HG03025 (cell line): ENCODE data around the gene GEMIN2.
"Not testable (repeated sequence)": the region's sequence is repeated elsewhere in the genome, so short reads cannot be mapped to it uniquely, and the experiment has no call there.

Experiments
- ATAC-seq: cut with Tn5 transposase; IDR thresholded peaks from one replicate; pipeline ENCODE4 v1.9.1; 2021; ENCODE audit warnings: mild to moderate bottlenecking, moderate library complexity; ENCODE audit not compliant: unreplicated experiment, low FRiP score

The GEMIN2 gene, protein sequence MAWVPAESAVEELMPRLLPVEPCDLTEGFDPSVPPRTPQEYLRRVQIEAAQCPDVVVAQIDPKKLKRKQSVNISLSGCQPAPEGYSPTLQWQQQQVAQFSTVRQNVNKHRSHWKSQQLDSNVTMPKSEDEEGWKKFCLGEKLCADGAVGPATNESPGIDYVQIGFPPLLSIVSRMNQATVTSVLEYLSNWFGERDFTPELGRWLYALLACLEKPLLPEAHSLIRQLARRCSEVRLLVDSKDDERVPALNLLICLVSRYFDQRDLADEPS

DNA sequence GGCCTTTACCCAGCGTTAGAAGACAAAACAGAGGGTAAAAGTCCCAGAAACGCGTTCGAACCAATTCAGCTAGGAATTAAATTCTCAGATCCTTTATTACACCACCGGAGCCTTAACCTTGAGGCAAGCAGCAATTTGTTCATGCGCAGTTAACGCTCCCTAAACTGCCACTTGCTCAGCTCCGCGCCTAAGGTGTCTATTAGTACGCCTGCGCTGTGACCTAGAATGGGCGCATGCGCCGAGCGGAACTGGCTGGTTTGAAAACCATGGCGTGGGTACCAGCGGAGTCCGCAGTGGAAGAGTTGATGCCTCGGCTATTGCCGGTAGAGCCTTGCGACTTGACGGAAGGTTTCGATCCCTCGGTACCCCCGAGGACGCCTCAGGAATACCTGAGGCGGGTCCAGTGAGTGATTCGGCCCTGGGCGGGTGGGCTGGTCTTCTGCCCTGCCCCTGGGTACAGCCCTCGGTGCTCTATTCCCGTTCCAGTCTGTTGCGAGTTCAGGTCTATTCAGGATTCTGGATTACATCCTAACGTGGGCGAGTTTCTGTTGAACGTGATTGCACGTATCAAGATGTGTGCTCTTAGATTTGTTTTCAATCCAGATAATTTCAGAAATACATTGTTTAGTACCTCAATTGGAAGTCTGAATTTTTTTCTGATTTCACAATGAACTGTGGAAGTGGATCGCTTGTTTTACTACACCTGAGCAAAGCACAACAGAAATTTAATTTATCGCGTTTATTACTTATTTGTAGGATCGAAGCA lies at the start of gene GEMIN2:
Gene GEMIN2, plus strand, starts transcription at position 251 of the 766 bp plus-strand sequence. Its CDS starts 16 bp downstream, at position 267.
- peak; percentile 77 for ATAC-seq

DNA sequence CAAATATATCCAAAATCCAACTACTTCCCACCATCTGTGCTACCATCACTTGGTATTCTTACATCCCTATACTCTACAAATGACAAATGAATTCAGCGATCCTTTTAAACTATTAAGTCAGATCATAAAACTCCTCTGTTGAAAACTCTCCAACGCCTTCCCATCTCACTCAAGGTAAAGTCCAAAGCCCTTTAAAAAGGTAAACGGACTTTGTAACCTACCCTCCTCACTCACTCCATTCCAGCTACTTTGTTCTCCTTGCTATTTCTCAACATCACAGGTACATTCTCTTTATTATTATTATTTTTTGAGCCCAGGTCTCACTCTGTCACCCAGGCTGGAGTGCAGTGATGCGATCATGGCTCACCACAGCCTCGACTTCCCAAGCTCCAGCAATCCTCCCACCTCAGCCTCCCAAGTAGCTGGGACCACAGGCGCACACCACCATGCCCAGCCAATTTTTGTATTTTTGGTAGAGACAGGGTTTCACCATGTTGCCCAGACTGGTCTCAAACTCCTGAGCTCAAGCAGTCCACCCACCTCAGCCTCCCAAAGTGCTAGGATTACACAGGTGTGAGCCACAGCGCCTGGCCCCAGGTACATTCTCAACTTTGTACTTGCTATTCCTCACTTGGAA lies 44.8 kb upstream of the GEMIN2 start:
- ATAC-seq, result not testable (repeated sequence)

DNA sequence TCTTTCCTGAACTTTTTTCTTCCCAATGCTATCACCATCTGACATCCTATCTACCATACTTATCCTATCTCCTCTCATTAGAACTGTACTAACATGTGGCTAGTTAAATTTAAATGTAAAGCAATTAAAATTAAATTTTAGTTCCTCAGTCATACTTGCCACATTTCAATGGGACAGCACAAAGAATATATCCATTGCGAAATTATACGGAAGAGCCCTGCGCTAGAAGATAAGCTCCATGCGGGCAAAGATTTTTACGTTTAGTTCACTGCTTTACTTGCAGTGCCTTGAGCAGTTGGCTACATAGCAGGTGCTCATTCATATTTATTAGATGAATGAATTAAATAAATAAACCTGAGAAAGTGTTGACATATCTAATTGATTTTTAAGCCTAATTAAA lies 44.2 kb upstream of the GEMIN2 start:
- no peak for ATAC-seq

DNA sequence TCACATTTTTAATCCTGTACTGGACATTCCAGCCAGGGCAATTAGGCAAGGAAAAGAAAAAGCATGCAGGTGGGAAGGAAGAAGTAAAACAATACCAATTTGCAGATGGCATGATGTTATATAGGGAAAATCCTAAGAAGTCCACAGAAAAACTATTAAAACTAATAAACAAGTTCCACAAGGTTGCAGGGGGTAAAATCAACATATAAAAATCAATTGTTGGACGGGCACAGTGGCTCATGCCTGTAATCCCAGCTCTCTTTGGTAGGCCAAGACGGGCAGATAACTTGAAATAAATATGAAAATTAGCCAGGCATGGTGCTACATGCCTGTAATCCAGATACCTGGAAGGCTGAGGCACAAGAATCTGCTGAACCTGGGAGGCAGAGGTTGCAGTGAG lies 43.0 kb upstream of the GEMIN2 start:
- no peak for ATAC-seq

DNA sequence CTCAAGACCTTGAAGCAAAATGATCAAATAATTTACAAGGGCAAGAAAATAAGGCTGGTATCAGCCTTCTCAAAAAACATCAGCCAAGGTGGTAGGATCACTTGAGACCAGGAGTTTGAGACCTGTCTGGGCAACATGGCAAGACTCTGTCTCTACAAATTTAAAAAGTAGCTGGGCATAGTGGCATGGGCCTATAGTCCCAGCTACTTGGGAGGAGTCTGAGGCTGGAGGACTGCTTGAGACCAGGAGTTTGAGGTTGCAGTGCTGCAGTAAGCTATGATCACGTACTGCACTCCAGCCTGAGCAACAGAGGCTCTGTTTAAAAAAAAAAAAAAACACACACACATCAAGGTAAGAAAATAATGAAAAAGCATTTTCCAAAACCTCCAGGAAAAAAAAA lies 33.2 kb upstream of the GEMIN2 start:
- no peak for ATAC-seq

DNA sequence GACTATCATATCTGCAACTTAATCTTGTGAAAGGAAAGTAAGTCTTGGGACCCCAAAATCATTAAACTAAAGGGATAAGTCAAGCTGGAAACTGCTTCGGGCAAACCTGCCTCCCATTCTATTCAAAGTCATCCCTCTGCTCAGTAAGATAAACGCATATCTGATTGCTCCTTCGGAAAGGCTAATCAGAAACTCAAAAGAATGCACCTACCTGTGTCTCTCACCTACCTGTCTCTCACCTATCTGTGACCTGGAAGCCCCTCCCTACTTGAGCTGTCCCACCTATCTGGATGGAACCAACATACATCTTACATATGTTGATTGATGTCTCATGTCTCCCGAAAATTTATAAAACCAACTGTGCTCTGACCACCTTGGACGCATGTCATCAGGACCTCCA lies 31.0 kb upstream of the GEMIN2 start:
- no peak for ATAC-seq

DNA sequence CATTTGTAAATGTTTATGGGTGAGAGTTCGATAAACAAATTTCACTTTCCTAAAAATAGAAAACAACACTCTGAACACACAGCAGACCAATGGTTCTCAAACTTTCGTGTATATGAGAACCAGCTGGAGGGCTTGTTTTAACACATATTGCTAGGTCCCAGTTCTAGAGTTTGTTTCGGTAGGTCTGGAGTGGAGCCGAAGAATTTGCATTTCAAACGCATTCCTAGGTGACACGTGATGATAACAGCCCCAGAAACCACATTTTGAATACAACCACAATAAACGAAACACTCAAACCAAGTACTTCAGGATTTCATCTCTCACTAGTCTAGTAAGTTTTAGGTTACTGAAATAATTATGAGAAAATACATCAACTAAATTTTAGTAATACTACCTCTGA lies 28.2 kb upstream of the GEMIN2 start:
- no peak for ATAC-seq

DNA sequence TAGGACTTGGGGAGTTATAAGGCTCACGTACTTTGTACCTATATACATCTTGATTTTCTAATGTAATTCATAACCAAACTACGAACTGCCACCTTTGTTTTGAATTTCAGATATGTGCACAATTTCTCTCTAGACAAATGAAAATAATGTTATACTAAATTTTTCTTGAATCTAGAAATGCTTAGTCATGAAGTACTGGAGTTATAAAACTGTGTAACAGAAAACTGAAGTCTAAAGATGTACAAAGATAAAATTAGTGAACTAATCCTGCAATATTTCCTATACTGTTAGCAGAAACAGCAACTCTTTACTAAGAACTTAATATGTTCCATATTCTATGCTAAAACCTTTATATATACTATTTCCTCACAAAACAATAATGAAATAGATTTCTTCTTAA lies 26.6 kb upstream of the GEMIN2 start:
- no peak for ATAC-seq

DNA sequence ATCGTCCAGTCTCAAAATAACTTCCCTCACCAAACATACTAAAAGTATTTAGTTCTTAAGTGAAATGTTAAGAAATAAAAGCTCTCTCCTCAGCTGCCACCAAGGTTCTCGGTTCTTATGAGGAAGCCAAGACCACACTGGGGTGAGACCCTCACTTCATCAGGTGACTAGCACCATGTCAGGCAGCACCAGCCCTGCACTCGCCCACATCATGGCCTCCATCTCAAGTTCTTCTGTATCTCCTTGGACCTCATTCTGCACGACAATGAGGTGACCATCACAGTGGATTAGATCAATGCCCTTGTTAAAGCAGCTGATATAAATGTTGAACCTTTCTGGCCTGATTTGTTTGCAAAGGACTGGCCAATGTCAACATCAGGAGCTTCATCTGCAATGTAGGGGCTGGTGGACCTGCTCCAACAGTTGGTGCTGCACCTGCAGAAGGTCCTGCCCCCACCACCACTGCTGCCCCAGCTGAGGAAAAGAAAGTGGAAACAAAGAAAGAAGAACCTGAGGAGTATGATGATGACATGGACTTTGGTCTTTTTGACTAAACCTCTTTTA lies 23.5 kb upstream of the GEMIN2 start:
- ATAC-seq, result no peak

DNA sequence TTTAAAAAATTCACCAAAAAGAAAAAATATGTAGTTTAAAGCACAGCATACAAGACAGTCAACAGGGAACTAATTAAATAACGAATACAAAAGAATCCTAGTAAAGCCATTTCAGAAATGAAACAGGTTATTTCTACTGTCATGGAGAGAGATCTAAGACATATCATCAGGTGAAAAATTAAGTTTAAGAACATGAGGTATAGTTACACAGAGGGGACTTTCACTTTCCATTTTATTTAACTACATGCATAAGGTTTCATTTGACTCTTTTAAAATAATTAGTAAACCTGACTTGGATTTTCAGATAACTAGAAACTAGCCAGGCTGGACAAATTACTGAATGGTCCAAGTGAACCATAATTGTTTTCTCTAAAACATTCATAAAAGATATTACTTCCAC lies 22.4 kb upstream of the GEMIN2 start:
- no peak for ATAC-seq

DNA sequence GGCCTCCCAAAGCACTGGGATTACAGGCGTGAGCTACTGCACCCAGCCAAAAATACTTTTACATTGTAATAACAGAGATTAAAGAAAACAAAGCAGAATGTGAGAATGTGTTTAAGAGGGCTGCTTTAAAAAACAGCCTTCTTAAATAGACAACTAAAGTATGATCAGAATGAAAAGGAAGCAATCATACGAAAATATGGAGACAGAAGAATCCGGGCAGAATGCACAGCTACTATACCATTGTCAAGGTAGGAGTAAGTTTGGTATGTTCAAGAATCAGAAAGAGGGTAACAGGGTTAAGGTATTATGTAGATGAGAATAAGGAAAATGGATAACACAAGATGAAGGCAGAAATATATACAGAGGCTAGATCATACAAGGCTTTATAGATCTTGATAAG lies 19.6 kb upstream of the GEMIN2 start:
- no peak for ATAC-seq

DNA sequence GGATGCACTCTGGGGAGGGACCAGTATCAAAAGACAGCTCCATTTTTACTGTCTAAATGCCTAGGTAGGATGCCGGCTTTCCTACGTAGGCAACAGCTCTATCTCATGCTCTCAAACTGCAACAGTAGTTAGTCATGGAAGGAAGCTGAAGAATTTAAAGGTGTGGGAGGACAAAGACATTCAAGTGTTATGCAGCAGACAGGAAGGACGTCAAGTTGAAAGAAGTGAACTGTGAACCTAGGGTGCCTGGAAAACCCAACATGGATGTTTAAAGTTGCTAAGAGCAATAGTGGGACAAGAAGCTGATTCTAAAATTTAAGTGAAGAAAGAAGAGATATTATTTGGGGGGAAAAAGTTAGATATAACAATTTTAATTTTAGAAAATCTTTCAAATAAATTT lies 17.0 kb upstream of the GEMIN2 start:
- no peak for ATAC-seq

DNA sequence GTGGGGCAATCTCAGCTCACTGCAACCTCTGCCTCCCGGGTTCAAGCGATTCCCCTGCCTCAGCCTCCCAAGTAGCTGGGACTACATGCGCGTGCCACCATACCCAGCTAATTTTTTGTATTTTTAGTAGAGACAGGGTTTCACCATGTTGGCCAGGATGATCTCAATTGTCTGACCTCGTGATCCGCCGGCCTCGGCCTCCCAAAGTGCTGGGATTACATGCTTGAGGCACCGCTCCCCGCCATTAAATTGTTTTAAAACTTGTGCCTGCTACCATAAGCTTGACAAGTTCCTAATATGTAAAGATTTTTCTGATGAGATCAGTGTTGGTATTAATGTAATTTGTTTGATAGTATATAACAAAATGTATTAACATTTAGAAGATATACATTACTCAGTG lies 14.9 kb upstream of the GEMIN2 start:
- ATAC-seq, result not testable (repeated sequence)

DNA sequence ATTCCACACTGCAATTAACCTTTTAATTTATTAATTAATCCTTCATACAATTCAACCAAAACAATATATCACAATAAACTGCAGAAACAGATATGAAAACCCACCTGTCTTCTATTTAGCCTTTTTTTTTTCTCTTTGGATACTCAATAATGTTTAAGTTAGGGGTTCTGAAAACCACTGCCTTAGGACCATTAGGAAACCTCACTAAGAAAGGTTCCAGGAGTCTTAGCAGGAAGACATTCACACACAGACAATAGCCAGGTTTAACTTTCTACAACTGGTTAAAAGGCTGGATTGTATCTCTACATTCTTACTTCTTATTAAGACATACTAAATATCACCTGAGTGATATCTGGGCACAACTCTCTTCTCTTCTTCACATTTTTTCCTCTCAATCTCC lies 14.4 kb upstream of the GEMIN2 start:
- ATAC-seq, result no peak

DNA sequence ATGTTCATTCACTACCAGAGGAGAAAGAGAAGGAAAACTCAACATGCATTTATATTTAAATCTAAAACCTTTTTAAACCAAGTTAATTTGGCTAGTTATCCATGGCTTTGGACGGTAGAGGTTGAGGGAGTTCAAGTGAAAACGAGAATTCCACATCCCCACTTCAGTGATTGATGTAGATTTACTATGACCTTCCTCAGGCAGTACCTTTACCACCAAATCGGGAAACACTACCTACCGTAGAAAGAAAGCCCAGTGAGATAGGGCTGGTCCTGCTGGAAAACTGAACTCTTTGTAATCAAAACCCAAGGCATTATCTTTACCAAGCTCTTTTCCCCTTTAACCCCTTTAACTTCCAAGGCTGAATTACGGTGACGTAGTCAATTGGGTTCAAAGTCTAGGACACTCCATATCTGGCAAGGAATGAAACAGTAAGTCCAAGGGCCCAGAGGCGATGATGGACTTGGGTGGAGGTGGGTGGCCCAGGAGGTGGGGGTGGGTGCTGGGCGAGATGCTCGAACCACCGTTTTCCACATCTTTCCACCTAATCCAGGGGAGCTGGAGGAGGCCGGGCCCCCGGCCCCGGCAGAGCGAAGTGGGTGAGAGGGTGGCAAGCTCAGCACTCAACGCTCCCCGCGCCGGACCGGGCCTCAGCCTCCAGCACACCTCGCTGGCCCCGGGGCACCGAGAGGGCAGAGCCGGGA lies 11.7 kb upstream of the GEMIN2 start:
- ATAC-seq, result peak; percentile 13

DNA sequence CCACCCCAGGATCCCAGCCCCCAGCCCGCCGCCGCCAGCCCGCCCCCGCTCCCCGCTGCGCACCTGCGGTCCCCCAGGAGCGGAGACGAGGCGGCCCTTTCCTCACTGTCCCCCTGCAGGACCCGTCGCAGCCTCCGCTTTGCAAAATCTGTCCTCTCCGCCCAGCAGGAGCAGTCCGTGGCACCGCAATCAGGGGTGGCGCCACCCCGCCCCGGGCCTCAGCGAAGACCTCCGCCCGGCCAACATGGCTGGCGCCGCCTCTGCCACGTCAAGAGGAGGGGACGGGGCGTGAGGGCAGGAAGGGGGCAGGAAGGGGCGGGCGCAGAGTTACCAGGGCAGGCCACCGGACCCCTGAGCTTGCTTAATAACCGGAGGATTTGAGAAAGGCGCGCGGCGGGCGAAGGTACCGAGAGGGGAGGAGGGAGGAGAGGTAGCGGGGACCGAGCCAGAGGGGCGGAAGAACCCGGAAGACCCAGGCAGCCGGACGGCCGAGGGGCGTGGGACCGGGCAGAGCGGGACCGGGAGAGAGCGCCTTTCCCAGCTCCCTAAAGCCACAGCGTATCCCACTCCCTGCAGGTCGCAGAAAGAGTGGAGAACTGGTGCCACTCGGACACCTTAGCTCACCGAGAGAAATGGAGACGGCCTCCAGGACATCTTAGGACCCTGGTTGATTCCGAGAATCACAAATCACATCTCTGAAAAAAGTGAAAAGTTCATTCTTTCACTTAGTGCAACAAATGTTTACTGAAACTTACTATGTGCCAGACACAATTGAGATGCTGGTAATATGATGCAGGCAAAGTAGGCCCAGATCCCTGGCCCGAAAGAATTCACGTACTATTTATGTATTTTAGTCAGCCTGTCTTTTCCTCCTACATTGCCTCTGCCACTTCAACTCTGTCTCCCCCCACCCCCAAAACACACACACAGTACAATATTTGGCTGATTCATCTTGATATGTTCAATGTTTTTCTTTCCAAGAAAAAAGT lies 10.9 kb upstream of the GEMIN2 start, which contains the start of gene SEC23A:
Gene SEC23A, minus strand, starts transcription at position 267 of the 989 bp plus-strand sequence. CDS start 7,117 bp downstream, outside the sequence.
- peak; percentile 88 for ATAC-seq

DNA sequence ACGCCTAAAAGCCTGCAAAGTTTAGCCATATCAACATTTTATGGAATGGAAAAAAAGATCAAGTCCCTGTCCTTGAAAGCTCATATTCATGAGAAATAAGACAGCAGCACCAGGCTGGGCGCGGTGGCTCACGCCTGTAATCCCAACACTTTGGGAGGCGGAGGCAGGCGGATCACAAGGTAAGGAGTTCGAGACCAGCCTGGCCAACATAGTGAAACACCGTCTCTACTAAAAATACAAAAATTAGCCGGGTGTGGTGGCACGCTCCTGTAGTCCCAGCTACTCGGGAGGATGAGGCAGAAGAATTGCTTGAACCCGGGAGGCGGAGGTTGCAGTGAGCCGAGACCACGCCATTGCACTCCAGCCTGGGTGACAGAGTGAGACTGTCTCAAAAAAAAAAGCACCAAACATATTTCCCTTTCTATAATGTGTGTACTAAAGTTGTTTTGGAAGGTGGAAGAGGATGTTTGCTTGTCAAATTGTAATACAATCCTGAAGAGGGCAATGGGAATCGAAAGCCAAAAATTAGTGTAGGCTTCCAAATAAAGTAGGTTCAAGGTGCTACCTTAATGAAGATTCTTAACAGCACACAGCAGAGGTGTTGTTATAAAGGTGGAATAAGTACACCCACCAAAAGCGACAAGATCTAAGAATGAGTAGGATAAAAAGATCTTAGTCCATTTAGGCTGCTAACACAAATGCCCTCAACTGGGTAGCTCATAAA lies 9.9 kb upstream of the GEMIN2 start:
- ATAC-seq, result not testable (repeated sequence)

DNA sequence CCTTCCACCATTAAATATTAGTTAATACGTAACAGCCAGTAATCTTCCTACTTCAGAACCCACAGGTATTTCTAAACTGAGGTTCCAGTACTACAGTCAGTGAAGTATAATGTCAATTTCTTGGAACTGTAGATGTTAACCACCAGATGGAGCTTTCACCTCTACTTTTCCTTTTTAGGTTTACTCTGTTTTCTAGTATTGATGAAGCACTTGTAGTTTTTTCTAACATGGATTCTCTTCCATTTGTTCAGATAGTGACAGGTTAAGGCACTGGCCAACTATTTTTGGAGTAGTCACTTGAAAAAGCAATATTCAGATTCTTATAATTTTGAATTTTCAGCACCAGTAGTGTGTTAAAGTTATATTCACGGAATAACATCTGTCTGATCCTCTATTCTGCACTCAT lies 6.5 kb upstream of the GEMIN2 start:
- no peak for ATAC-seq

DNA sequence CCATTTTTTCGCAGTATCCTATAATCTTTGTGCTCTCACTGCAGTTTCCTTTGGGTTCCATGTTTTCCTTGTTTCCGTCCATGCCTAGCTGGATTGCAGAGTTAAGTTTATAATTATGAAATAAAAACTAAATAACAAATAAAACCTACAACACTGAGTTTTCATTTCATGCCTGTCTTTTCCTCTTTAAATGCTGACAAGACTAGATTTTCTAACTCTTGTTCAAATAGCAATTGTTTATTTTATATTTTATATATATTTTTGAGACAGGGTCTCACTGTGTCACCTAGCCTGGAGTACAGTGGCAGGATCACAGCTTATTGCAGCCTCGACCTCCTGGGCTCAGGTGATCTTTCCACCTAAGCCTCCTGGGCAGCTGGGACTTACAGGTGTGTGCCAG lies 5.3 kb upstream of the GEMIN2 start:
- no peak for ATAC-seq
